Mucosa of descending colon (tissue), 3 donors: ENCODE measurements around the gene PRPF40A. TPM values are rescaled to one million over a fixed set of nuclear protein-coding genes. Genes with fewer than 3 reads are reported as not detected.
A peak's percentile ranks its signal among the peaks of the same experiment; 100 is the strongest.
"Not testable (repeated sequence)": the region's sequence is repeated elsewhere in the genome, so short reads cannot be mapped to it uniquely, and the experiment has no call there.

Experiments used
- ATAC-seq: fragments of 200-7000 bp; cut with Tn5 transposase; one replicate; pipeline ENCODE4 v1.9.1; 2020; ENCODE audit warnings: mild to moderate bottlenecking, moderate library complexity
- DNase-seq, 3 donors: peaks; one replicate each; pipeline ENCODE4 v3.0.0-alpha.2; 2020
- H3K36me3 ChIP-seq: fragments of 200-600 bp; one replicate; pipeline ENCODE4 v1.8.0; 2021; ENCODE audit warnings: low read depth, mild to moderate bottlenecking
- H3K4me1 ChIP-seq: fragments of 200-600 bp; one replicate; pipeline ENCODE4 v1.8.0; 2021; ENCODE audit warnings: low read depth, mild to moderate bottlenecking
- H3K4me3 ChIP-seq: fragments of 200-600 bp; one replicate; pipeline ENCODE4 v1.8.0; 2021; ENCODE audit warnings: mild to moderate bottlenecking
- H3K9me3 ChIP-seq: fragments of 200-600 bp; one replicate; pipeline ENCODE4 v1.8.0; 2021; ENCODE audit warnings: mild to moderate bottlenecking
- CTCF ChIP-seq: fragments of 200-600 bp; IDR thresholded peaks from one replicate; pipeline ENCODE4 v1.8.0; 2022; ENCODE audit warnings: antibody characterized with exemption, mild to moderate bottlenecking
- intact Hi-C, 2 donors: fragments of 100-400 bp; cut with DNase I in 1 of 2; cut with micrococcal nuclease in 1 of 2; formaldehyde crosslinking; loops; one replicate each; pipeline versions ENCODE4 v1.11.0 to v1.11.1; 2022; cut with DNase I, micrococcal nuclease
- total RNA-seq, 3 donors: library from RNA; stranded (reverse); fragmentation: NEBNext Ultra II Directional in 2 of 3; extraction: Animal tissue kit (Norgen Biotek cat#: 25700) in 2 of 3; gene quantifications; one replicate each; pipeline versions ENCODE4 v1.2.1 to v1.2.4, GENCODE V29; 2021 to 2023
- donor health status: DM: no; HTN: no; CAD: no; lungs with moderate emphysema.
- donor health status: DM: no; HTN: no; CAD: no.
- donor health status: DM: no; HTN: yes; CAD: no.

PRPF40A gene
- total RNA-seq, 3 donors from 2014 or later: 66.6 to 87.4 (median 72.3) TPM

DNA sequence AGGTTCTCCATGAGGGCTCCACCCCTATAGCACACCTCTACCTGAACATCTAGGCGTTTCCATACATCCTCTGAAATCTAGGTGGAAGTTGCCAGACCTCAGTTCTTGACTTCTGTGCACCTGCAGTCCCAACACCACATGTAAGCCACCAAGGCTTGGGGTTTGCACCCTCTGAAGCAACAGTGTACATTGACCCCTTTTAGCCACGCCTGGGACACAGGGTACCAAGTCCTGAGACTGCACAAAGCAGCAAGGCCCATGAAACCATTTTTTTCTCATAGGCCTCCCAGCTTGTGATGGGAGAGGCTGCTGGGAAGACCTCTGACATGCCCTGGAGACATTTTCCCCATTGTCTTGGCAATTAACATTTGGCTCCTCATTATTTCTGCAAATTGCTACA lies 21.2 kb upstream of the PRPF40A start:
- H3K4me3 ChIP-seq: no peak overlapping the region
- no peaks in the 10 kb centered on the region for H3K36me3 ChIP-seq
- no peaks in the 10 kb centered on the region for H3K9me3 ChIP-seq
- intact Hi-C loops: no loop called here
- no peaks in the 10 kb centered on the region for H3K4me1 ChIP-seq
- TF ChIP-seq CTCF: no peak
- ATAC-seq (no peak), DNase-seq (no peak)

DNA sequence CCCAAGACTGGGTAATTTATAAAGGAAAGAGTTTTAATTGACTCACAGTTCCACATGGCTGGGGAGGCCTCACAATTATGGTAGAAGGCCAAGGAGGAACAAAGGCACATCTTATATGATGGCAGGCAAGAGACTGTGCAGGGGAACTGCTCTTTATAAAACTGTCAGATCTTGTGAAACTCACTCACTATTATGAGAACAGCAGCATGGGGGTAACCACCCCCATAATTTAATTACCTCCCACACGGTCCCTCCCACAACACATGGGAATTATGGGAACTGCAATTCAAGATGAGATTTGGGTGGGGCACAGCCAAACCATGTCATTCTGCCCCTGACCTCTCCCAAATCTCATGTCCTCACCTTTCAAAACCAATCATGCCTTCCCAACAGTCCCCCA lies 20.2 kb upstream of the PRPF40A start:
- ATAC-seq, intact Hi-C loops, H3K9me3 ChIP-seq, H3K36me3 ChIP-seq, DNase-seq, H3K4me1 ChIP-seq, H3K4me3 ChIP-seq: not testable (repeated sequence)

DNA sequence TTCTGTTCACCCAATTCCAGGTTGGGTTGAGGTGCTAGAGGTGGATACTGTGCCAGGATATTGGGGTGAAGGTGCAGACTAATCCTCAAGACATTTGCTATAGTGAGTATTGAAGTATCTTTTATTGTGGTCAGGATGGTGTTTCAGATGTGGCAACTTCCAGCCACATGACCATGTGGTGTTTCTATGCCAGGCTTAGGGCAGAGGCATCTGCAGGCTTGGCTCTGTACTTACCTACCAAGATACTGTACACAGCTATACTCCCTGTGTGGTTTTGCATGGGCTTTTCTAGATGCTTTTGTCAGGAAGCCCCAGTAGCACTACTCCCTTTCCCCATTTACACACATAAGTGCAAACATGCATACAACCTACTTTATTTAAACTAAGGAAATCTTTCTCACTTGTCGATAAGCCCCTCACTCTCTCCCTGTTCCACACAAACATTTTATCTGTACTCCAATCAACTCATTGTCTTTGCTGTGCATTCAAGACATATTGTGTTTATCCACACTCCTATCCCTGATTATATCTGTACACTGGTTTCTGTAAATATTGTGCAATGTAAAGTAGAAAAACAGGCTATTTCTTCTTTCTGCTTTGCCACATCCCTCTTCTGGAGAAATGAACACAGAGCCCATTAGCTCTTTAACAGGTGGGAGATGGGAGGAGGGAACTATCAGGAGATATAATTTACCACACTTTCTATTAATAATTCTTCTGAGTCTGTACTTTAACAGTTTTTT lies 13.5 kb upstream of the PRPF40A start:
- TF ChIP-seq CTCF: no peak
- Histone ChIP-seq H3K36me3 (no peaks in the 10 kb centered on the region), H3K9me3 (no peaks in the 10 kb centered on the region), H3K4me1 (peaks cover 6% of the 10 kb centered on the region), H3K4me3 (no peak overlapping the region)
- peak; percentile 65 for ATAC-seq
- intact Hi-C loops: no loop called here
- DNase-seq: peak in 1 of 3 donors; percentile 33

- no peak for TF ChIP-seq CTCF
- Histone ChIP-seq H3K9me3 (no peaks in the 10 kb centered on the region), H3K4me3 (no peak overlapping the region), H3K4me1 (peaks cover 6% of the 10 kb centered on the region), H3K36me3 (no peaks in the 10 kb centered on the region)
- DNase-seq (no peak), ATAC-seq (no peak)
- intact Hi-C loops: no loop called here
Measured at GRCh38 chr2:152729844-152730243, 12.6 kb upstream of the PRPF40A start.

DNA sequence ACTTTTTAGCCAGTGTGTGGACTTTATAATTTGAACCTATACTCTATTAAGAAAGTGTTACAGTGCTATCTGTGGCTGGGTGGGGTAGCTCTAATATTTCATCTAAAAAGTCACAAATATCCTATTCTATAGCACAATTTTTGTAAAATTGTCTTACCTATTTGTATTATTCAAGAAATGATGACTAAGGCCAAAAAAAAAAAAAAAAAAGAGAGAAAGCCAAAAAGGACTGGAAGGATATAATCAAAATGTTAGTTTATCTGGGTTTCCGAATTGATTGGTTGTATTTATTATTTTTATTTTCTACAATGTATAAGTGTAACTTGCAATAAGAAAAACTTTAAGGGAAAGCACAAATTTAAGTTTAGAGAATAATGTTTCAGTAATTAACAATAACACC lies 6.7 kb upstream of the PRPF40A start:
- intact Hi-C loops: no loop called here
- no peak overlapping the region for H3K4me3 ChIP-seq
- H3K36me3 ChIP-seq: no peaks in the 10 kb centered on the region
- no peaks in the 10 kb centered on the region for H3K9me3 ChIP-seq
- no peak for TF ChIP-seq CTCF
- DNase-seq (no peak), ATAC-seq (no peak)
- peaks cover 18% of the 10 kb centered on the region for H3K4me1 ChIP-seq

- H3K4me3 ChIP-seq, DNase-seq, H3K36me3 ChIP-seq, H3K9me3 ChIP-seq, ATAC-seq, intact Hi-C loops: not testable (repeated sequence)
- H3K4me1 ChIP-seq: peaks cover 18% of the 10 kb centered on the region
Measured at GRCh38 chr2:152722639-152723038, 5.4 kb upstream of the PRPF40A start.

GRCh38 chr2:152720794-152721193 lies 3.5 kb upstream of the PRPF40A start:
- TF ChIP-seq CTCF: no peak
- no peak for ATAC-seq
- Histone ChIP-seq H3K4me1 (peaks cover 24% of the 10 kb centered on the region), H3K36me3 (no peaks in the 10 kb centered on the region), H3K9me3 (no peaks in the 10 kb centered on the region), H3K4me3 (no peak overlapping the region)
- no peak for DNase-seq
- intact Hi-C loops: no loop called here
